Hippocampal formation (tissue), 2 donors: ENCODE data around the gene HHIP.

Experiments used
- DNase-seq, 2 donors: peaks; one replicate each; lab custom pipeline; 2025; lab: John Stamatoyannopoulos, UW

HHIP gene

DNA sequence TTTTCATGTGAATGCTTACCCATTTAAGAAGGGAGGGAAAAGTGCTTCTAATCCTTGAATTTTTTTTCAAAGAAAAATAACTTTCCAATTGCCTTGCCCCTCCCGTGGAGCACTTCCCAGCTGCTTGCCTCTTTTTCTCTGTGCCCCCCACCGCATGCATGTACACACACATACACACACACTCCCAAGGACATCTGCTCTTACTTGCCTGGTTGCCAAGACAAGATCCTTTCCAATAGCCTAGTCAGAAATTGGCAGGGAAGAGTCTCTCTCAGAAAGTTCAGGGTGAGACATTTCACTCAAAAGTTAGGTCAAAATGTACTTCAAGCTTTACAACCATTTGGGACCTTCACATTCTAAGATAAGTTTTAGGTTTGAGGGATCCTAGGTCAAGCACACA is 10.9 kb downstream of the HHIP start:
- no peak for DNase-seq

GRCh38 chr4:144658015-144658567 is 12.1 kb downstream of the HHIP start:
- no peak for DNase-seq

GRCh38 chr4:144658903-144659302 is 12.9 kb downstream of the HHIP start:
- DNase-seq, result no peak

DNA sequence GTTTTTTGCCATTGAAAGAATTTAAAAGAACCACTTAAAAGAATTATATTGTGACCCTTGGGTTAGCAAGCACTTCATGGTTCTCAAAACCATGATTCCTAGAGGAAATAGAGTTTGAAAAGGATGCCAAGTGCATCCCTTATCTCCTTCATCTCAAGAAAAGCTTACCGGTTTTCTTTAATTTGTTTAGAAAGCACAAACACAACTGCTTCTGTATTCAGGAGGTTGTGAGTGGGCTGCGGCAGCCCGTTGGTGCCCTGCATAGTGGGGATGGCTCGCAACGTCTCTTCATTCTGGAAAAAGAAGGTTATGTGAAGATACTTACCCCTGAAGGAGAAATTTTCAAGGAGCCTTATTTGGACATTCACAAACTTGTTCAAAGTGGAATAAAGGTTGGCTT is 13.5 kb downstream of the HHIP start:
- no peak for DNase-seq

DNA sequence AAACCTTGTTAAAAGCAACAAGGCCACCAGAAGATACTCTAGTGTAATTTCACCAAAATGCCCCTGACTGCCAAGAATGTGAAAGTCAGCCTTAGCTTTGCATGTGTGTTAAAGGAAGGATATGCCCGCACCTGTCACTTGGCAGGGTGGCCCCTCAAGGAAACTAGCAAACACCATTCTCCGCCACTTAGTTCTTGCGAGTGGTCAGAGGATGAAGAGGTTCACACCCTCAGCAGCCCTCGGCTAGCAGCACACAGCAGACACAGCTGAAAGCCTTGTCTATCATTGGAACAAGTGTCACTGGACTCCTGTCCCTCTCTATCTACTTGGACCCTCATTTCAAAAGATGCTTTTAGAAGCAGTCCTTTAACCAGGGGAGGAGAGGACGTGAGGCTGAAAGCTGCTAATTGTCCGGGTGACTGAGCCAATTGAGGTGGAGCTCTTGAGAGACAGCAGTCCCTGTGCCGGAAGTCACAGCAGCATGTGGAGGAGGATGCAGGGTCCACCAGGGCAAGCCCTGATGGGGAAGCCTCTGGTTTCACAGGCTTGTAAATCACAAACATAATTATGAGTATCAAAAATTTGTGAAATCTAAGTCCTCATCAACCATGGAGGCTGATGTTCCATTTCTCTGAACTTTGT is 18.0 kb downstream of the HHIP start:
- no peak for DNase-seq

- DNase-seq, result no peak
Measured at GRCh38 chr4:144666539-144667175, 20.7 kb downstream of the HHIP start.

GRCh38 chr4:144667500-144667899 is 21.5 kb downstream of the HHIP start:
- no peak for DNase-seq

DNA sequence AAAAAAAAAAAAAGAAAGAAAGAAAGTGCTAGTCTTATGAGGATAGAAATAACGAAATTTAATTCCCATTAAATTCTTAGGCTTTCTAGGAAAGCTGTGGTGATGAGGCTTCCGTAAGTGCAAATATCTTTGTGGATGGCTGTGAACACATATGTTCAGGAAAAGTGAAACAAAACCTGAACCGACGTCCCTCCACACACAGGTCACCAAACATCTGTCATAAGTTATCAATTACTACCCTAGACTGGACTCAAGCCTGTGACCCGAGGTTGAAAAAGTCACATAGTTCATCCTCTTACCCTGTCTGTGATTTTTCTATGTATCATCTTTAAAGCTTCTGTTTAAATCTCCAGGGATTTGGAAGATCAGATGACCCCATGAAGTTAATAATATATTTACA is 24.8 kb downstream of the HHIP start:
- no peak for DNase-seq

DNA sequence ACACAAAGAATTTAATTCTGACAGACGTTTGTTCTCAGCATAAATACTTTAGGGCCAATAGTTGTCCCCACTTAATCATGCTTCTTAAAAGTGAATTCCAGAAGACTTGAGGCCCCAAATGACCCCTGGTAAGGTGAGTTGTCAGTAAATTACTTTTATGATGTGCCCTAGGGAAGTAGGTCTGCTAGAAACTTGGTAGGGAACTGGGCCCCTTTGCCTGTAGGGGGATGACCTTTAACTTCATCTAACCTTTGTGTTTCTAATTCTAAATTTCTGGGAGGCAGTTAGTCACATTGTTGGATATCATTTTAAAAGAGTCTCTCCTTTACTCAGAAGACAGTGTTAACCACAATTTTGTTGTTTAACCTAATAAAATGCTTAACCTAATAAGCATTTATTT is 28.8 kb downstream of the HHIP start:
- DNase-seq, result no peak

- no peak for DNase-seq
Measured at GRCh38 chr4:144681806-144682205, 35.9 kb downstream of the HHIP start.

DNA sequence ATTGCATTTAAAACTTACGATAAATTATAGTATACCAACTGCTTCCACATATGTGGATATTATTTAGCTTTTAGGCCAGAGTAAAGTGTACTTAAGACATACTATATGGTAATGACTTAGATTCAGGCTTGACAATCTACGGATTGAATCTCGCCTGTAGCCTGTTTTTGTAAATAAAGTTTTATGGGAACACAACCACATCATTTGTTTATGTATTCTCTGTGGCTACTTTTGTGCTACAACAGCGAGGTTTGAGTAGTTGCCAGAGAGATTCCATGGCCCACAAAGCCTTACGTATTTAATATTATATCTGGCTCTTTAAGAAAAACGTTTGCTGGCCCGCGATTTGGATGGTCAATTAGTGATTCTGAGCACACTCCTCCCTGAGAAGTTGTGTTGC is 37.6 kb downstream of the HHIP start:
- DNase-seq, result no peak

- no peak for DNase-seq
Measured at GRCh38 chr4:144685911-144686310, 40.0 kb downstream of the HHIP start.

DNA sequence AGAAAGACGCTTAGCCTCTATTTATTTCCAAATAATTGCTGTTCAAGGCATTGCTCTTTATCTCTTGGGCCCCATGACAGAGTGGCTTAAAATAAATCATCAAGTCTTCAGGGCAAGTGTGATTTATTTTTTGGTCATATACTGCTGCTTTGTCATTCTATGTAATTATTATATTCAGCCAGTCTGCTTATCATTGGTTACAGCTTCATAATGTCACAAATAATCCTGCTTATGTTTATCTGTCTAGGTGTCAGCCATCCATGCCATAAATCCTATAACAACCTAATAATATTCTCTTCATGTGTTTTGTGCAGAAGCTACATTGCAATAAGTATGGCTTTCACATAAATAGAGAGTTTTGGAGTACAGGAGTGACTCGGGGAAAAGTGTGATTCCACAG is 41.0 kb downstream of the HHIP start:
- no peak for DNase-seq

- DNase-seq, result no peak
Measured at GRCh38 chr4:144687466-144687865, 41.5 kb downstream of the HHIP start.

- DNase-seq, result no peak
Measured at GRCh38 chr4:144688035-144688569, 42.1 kb downstream of the HHIP start.

- no peak for DNase-seq
Measured at GRCh38 chr4:144689125-144689524, 43.2 kb downstream of the HHIP start.

DNA sequence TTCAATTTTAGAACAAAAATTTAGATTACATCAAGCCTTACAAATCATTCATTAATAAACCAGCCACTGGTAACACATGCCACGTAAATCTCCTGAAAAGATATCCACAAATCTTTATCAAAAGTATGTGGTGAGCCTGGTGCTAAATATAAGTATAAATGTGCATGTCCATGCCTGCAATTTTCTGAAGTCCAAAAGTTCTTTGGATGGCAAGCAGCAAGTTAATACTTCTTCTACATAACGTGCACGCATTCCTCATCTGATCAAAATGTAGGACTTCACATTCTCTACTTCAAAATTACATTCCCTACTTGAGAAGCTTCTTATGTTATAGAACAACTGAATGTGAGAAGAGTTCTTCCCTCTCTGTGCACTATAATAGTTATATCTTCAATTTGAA is 49.8 kb downstream of the HHIP start:
- DNase-seq, result no peak

DNA sequence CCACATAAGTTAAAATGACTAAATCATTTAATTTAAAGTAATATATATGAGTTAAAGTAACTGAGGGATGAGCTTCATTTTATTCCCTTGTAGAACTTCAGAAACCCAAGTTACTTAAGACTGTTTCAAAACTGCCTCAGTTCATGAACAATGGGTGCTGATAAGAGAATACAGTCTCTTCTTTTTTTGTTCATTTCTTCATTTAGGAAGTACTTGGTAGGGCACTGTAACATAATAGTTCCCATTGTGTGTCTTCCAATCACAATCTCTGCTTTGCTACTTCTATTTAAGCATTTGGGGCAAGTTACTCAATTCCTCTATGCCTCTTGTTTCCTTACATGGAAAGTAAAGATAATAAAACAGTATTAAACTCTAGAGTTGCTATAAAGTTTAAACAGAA is 50.4 kb downstream of the HHIP start:
- no peak for DNase-seq

DNA sequence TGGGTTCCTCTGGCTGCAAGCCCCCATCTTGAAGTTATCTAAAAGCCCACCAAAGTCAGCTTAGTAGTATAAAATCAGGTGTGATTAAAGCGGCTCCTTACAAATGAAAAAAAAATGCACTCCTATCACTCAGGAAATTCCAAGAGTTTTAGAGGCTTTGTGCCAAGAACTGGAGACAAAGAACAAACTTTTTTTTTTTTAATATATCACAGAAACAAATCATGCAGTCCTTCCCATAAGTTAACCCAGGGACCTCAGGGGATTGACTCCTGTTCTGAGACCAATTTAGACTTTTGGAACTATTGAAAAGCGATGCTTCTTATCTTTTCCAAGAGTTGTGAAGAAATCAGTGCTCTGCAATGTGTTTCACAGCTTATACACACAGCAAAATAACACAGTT is 53.6 kb downstream of the HHIP start:
- no peak for DNase-seq

DNA sequence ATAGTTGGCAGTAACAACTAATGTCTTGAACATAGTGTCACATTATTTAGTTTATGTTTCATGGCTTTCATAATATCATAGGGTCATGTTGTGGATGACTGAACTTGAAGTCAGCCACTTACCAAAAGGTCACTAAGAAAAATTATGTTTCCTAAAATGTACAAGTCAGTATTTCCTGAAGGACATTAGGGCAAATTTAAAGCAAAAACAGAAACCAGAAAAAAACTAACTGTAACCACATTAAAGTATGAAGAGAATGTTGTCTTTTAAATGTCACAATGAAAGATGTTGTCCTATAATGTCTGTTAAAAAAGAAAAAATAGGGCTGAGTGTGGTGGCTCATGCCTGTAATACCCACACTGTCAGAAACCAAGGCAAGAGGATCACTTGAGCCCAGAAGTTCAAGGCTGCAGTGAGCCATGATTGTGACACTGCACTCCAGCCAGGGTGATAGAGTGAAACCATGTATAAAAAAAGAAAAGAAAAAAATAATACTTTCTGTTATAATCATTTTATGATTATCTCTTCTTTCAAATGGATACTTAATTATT is 55.8 kb downstream of the HHIP start:
- no peak for DNase-seq

DNA sequence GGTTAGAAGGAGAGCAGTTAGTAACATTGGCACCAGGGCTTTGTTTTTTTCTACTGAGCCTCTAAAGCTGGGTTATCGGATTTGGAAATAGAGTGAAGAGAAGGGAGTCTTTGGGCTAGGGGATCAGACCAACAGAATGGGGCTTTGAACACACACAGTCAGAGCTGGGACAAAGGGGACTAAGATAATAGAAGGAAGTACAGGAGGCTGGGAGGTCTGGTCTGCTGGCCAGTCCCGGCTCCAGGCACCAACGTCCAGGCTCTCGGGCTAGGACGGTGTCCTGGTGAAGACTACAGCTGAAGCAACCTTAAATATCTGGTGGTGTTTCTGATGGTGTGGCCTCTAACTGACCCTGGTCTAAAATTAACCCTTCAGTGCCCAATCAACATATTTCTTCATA is 57.5 kb downstream of the HHIP start:
- no peak for DNase-seq

DNA sequence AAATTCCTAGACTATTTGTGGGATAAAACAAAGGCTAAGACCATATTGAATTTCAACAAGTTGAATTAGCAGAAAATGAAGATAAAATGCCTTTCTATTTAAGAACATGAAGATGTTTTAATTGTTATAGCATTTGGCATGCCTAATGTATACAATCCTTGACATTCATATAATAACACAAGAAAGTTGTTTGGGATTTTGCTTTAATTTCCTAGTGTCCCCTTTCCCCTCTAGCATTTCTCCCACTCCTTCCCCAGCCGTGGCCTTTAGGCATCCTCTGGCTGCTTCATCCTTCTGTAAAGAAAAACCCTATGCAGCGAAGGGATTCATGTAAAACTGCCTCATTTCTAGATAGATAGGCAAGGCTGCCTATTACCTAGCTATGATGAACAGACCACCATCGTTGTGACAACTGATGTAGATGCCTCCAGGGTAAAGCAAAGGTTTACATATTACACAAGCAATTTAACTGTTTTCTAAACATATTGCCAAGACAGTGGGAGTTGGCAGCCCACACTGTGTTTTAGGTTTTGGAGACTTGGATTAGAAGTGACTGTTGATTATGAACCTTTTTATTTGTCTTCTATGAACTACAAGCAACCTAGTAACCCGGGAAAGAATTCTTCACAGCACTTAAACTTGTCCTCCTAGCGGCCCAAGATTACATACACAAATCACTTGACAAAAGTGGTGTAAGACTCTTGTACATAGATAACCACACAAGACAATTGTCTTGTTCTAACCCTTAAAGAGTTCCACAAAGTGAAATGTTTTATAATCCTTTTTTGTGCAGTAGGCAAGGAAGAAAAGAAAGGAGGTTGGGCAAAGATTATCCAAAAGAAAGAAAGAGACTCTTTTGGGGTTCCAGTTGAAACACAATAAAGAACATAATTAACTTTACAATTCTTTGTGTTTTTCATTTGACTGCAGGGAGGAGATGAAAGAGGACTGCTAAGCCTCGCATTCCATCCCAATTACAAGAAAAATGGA is 59.9 kb downstream of the HHIP start:
- DNase-seq, result no peak
